ENCODE results near the gene CHPT1.

CHPT1 gene

DNA sequence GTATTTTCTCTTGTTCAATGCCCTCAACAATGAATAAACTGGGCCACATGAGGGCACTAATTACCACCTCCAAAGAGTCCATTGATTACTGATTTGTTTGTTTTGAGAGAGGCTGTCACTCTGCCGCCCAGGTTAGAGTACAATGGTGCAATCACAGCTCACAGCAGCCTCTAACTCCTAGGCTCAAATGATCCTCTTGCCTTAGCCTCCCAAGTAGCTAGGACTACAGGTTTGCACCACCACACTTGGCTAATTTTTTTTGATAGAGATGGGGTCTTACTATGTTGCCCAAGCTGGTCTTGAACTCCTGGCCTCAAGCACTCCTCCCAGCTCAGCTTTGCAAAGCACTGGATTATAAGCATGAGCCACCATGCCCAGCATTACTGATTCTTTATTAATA is 70.1 kb downstream of the CHPT1 start:
- no peak for DNase-seq

DNA sequence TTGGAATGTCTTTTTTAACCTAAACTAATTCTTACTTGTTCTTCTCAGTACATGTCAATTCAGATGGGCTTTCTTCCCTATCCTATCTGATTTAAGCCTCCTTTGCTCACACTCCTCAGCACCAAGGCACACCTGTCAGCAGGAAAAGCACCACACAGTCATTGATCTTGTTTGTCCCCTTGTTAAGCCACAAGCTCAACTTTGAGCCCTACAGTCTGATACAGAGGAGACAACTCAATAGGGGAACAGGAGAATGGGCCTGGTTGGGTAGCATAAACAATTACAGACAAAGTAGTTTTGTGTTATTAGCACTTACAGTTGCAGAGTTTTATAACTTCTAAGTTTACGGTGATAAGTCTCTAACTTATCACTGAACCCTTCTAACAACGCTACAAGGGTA is 71.3 kb downstream of the CHPT1 start:
- DNase-seq, result no peak

- DNase-seq, result no peak
Measured at GRCh38 chr12:101769865-101770264, 72.4 kb downstream of the CHPT1 start.

- no peak for DNase-seq
Measured at GRCh38 chr12:101772012-101772775, 74.8 kb downstream of the CHPT1 start.

- peak; percentile 83 for DNase-seq
Measured at GRCh38 chr12:101773650-101774162, 76.3 kb downstream of the CHPT1 start.

DNA sequence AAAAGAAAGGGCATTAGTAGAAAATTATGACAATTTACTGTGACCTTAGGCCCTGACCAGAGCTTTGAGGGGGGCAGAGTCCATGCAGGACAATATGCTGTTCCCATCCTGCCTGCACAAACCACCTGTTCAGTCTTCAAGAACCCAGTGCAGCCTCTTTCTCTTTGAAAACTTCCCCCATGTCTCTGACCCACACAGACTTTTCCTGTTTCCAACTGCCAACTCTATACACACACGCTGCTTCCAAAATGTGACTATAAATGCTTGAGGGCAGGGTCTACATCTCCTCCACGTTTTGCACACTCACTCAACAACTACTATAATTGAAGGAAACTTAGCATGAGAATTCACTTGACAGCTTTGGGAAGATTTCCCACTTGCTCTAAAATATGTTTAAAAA is 78.4 kb downstream of the CHPT1 start:
- DNase-seq, result no peak

DNA sequence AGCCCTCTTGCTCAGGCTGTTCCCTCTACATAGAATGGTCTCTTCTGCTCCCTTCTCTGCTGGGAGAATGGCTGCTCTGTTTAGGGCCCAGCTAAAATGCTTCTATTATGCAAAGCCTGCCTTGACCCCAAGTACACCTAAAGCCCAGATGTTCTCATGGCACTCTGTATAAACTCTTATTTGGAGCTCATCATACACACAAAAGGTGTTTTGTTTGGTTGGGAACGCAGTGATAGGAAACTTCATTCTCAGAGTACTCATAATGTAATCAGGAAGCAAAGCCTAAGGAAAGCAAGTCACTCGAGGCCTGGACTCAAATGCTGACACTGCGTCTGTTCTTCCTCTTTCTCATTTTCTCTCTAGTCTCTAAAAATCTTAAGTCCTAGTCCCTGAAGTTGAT is 80.0 kb downstream of the CHPT1 start:
- no peak for DNase-seq

GRCh38 chr12:101777978-101778377 is 80.5 kb downstream of the CHPT1 start:
- no peak for DNase-seq
